NCI-H128 (cell line): ENCODE results near the gene PET100.
A peak's percentile ranks its signal among the peaks of the same experiment; 100 is the strongest.

Experiments used
- DNase-seq: peaks from one replicate; lab custom pipeline; 2025; ENCODE audit not compliant: unreplicated experiment; lab: John Stamatoyannopoulos, UW

The PET100 gene

GRCh38 chr19:7648265-7649014 lies 18.8 kb downstream of the PET100 start:
- DNase-seq = no peak

- DNase-seq = no peak
These were observed 20.6 kb downstream of the PET100 start for GRCh38 chr19:7650148-7650547.

- peak; percentile 60 for DNase-seq
These were observed 22.6 kb downstream of the PET100 start for GRCh38 chr19:7652061-7652641.

GRCh38 chr19:7654401-7654800 lies 24.8 kb downstream of the PET100 start:
- no peak for DNase-seq

GRCh38 chr19:7655581-7655980 lies 26.0 kb downstream of the PET100 start:
- DNase-seq = no peak

GRCh38 chr19:7657131-7657751 lies 27.6 kb downstream of the PET100 start:
- no peak for DNase-seq

GRCh38 chr19:7658219-7658686 lies 28.7 kb downstream of the PET100 start:
- no peak for DNase-seq

DNA sequence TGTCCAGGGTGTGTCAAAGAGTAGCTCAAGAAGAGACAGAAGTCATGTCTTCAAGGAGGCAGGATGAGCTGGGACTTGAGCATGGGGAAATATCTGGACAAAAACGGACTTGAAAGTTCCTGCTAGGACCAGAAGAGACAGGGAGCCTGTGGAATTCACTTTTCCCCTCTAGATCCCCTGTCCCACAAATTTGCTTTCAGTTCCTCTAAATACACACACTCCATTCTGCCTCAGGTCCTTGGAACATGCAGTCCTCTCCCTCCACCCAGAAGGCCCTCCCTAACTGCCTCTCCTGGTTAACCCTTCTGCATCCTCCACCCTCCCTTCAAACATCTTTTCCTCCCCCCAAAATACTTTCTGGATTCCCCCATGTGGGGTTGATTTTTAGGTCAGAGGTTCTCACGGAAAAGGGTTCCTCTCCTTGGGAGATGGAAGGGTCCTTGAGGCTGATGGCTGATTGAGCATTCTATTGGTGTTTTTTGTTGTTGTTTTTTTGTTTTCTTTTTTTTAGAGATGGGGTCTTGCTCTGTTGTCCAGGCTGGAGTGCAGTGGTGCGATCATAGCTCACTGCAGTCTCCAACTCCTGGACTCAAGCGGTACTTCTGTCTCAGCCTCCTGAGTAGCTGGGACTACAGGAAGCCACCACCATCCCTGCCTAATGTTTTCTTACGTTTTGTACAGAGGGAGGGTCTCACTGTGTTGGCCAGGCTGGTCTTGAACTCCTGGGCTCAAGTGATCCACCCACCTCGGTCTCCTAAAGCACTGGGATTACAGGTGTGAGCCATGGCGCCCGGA lies 32.3 kb downstream of the PET100 start:
- DNase-seq = no peak

DNA sequence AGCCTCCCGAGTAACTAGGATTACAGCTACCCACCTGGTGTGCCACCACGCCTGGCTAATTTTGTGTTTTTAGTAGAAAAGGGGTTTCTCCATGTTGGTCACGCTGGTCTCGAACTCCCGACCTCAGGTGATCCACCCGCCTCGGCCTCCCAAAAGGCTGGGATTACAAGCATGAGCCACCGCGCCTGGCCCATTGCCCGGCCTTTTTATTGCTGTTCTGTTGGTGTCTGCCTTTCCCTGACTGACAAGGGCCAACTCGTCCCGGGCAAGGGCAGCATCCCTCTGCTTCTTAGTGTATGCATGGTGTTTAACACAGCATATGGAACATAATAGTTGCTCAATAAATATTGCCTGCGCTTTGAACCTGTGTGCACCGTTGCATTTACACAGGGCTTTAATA lies 33.1 kb downstream of the PET100 start:
- no peak for DNase-seq

- DNase-seq = no peak
These were observed 34.1 kb downstream of the PET100 start for GRCh38 chr19:7663706-7664105.

- DNase-seq = no peak
These were observed 35.5 kb downstream of the PET100 start for GRCh38 chr19:7665076-7665475.

DNA sequence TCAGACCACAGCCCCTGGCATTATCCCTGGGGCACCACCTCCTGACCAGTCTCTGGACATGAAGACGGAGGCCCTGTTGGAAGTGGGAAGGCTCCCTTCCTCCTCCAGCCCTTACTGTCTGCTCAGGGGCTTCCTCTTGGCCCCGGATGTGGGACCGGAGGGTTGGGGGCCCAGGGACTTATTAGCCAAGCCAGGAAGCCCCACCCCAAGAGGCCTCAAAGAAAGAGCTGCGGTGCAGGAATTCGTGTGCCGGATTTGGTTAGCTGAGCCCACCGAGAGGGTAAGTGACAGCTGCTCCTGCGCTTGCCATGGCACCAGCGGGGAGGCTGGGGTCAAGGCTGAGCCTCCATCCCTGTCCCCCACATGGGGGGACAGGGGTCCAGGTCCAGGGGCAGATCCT lies 39.2 kb downstream of the PET100 start, which contains the start of gene RETN:
TSS of gene RETN (plus strand) at position 208 of the 400 bp plus-strand sequence. CDS start 278 bp downstream, outside the sequence.
- DNase-seq = no peak

- DNase-seq = no peak
These were observed 40.0 kb downstream of the PET100 start for GRCh38 chr19:7669641-7670040.

DNA sequence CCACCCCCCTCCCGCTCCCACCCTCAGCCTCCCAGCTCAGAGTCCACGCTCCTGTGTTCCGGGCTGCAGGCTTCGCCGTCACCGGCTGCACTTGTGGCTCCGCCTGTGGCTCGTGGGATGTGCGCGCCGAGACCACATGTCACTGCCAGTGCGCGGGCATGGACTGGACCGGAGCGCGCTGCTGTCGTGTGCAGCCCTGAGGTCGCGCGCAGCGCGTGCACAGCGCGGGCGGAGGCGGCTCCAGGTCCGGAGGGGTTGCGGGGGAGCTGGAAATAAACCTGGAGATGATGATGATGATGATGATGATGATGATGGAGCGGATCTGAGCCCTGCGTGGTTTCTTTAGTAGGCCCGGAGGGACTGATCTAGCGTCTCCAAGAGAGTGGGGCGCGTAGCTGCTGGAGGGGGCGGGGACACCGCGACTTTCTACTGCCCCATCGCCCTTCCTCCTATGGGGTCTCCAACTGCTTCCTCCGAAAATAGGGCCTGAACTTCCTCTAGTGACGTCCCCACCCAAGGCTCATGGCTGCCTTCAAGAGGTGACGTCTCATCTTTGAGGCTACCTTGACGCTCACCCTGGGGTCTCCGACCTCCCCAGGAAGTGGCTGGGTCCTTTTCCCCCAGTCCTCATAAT lies 40.7 kb downstream of the PET100 start:
- DNase-seq = no peak

GRCh38 chr19:7670790-7671189 lies 41.2 kb downstream of the PET100 start:
- no peak for DNase-seq

DNA sequence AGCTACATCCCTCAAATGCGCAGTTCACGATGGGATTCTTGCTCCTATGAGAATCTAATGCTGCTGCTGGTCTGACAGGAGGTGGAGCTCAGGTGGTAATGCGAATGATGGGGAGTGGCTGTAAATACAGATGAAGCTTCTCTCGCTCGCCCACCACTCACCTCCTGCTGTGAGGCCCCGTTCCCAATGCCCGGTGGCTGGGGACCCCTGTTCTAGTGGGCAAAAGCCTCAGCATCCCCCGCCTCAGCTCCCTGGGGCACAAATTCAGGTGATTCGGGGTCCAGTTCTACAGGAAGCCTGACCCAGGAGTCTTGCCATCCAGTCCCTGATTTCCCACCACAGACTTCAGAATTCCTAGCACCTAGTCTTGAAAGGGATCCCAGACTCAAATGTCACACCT lies 42.9 kb downstream of the PET100 start:
- no peak for DNase-seq

- no peak for DNase-seq
These were observed 44.7 kb downstream of the PET100 start for GRCh38 chr19:7674010-7675005.

DNA sequence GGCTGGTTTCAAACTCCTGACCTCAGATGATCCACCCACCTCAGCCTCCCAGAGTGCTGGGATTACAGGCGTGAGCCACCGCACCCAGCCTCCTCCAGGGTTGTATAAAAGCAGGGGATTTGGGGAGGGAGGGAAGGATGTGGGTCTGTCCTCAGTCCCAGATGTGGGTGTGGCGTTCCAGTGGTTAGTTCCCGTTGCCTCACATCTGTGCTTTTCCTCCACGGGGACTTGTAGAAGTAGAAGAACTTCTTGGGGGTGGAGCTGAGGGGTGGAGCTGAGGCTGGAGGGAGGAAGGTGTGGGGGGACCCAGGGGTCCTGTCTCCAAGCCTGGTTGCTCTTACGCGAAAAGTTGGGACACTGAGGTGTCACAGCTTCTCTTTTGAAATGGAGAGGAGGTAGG lies 46.8 kb downstream of the PET100 start:
- DNase-seq = no peak

GRCh38 chr19:7676854-7677253 lies 47.3 kb downstream of the PET100 start, which contains the start of gene MCEMP1:
Gene MCEMP1, plus strand, starts transcription at chr19:7677090. Its CDS starts 31 bp downstream, at chr19:7677121.
- DNase-seq = no peak
